Peyer's patch (tissue), 4 donors: ENCODE data around the gene RHBDF2.

Experiments
- CTCF ChIP-seq, 6 experiments: fragments of 450-650 bp in 4 of 6; fragments of 200-600 bp in 2 of 6; sonication (generic) in 1 of 6; IDR thresholded peaks; one replicate each; pipeline ENCODE4 v1.5.1; 2017 to 2019; ENCODE audit warnings: antibody characterized with exemption in 6 of 6, mild to moderate bottlenecking in 3 of 6, moderate library complexity in 1 of 6
- POLR2A ChIP-seq, 2 donors: fragments of 450-650 bp; IDR thresholded peaks; one replicate each; pipeline ENCODE4 v1.5.1; 2017; ENCODE audit warnings: antibody characterized with exemption in 2 of 2, mild to moderate bottlenecking in 2 of 2, moderate library complexity in 2 of 2

GRCh38 chr17:76547642-76548202 is 46.5 kb upstream of the RHBDF2 start:
- TF ChIP-seq CTCF (IDR thresholded peaks at IDR 0.05) (no peak), POLR2A (IDR thresholded peaks at IDR 0.05) (no peak)
